WTC11 (cell line): ENCODE results near the gene RPL10.

ENCODE experiments used
- CTCF ChIP-seq: fragments of 200-600 bp; IDR thresholded peaks from 2 replicates; pipeline ENCODE4 v1.8.0; 2022; ENCODE audit warnings: antibody characterized with exemption
- E2F1 ChIP-seq: sonication (generic); formaldehyde crosslinking; IDR thresholded peaks from 2 replicates; pipeline ENCODE4 v1.8.0; 2022; ENCODE audit warnings: mild to moderate bottlenecking, missing genetic modification reagents
- IRF1 ChIP-seq: sonication (generic); formaldehyde crosslinking; IDR thresholded peaks from 2 replicates; pipeline ENCODE4 v1.8.0; 2023; ENCODE audit warnings: missing genetic modification reagents
- IRF2 ChIP-seq: sonication (generic); formaldehyde crosslinking; IDR thresholded peaks from 2 replicates; pipeline ENCODE4 v1.8.0; 2022; ENCODE audit warnings: low read depth, missing genetic modification reagents, borderline replicate concordance
- NR3C1 ChIP-seq: sonication (generic); formaldehyde crosslinking; conservative IDR thresholded peaks from 2 replicates; pipeline ENCODE4 v1.8.1; 2023; ENCODE audit warnings: low read depth, mild to moderate bottlenecking, missing genetic modification reagents
- PRRX2 ChIP-seq: fragments of 250-450 bp; sonication (Bioruptor Pico); IDR thresholded peaks from 2 replicates; pipeline ENCODE4 v1.8.0; 2021; ENCODE audit warnings: mild to moderate bottlenecking
- SMAD3 ChIP-seq: sonication (generic); formaldehyde crosslinking; IDR thresholded peaks from 2 replicates; pipeline ENCODE4 v1.8.0; 2022; ENCODE audit warnings: missing genetic modification reagents, mild to moderate bottlenecking, borderline replicate concordance
- SP1 ChIP-seq: sonication (generic); formaldehyde crosslinking; conservative IDR thresholded peaks from 2 replicates; pipeline ENCODE4 v1.8.1; 2022; ENCODE audit warnings: missing genetic modification reagents
- TCF7 ChIP-seq: sonication (generic); formaldehyde crosslinking; IDR thresholded peaks from 2 replicates; pipeline ENCODE4 v1.8.0; 2022; ENCODE audit warnings: mild to moderate bottlenecking, low read depth, missing genetic modification reagents, moderate library complexity
- TEAD4 ChIP-seq: sonication (generic); formaldehyde crosslinking; IDR thresholded peaks from 2 replicates; pipeline ENCODE4 v1.8.0; 2022; ENCODE audit warnings: mild to moderate bottlenecking, missing genetic modification reagents
- USF1 ChIP-seq: sonication (generic); formaldehyde crosslinking; IDR thresholded peaks from 2 replicates; pipeline ENCODE4 v1.8.0; 2022; ENCODE audit warnings: mild to moderate bottlenecking, missing genetic modification reagents
- ZNF219 ChIP-seq: sonication (generic); formaldehyde crosslinking; IDR thresholded peaks from 2 replicates; pipeline ENCODE4 v1.8.0; 2023; ENCODE audit warnings: missing genetic modification reagents, mild to moderate bottlenecking, borderline replicate concordance
- ZNF425 ChIP-seq: fragments of 250-450 bp; sonication (Bioruptor Pico); conservative IDR thresholded peaks from 2 replicates; pipeline ENCODE4 v1.9.0; 2021; ENCODE audit warnings: mild to moderate bottlenecking
- ZSCAN18 ChIP-seq: fragments of 250-450 bp; sonication (Bioruptor Pico); IDR thresholded peaks from 2 replicates; pipeline ENCODE4 v2.1.2; 2022; ENCODE audit warnings: mild to moderate bottlenecking, moderate library complexity

- TF ChIP-seq CTCF, result no peak
- TF ChIP-seq ZSCAN18 (CRISPR knock-in tag), result no peak
- no peak for TF ChIP-seq ZNF219 (CRISPR knock-in tag)
- TF ChIP-seq NR3C1 (CRISPR knock-in tag), result no peak
- TF ChIP-seq ZNF425 (CRISPR knock-in tag), result no peak
- no peak for TF ChIP-seq SMAD3 (CRISPR knock-in tag)
- TF ChIP-seq IRF1 (CRISPR knock-in tag), result no peak
- no peak for TF ChIP-seq PRRX2 (CRISPR knock-in tag)
- no peak for TF ChIP-seq USF1 (CRISPR knock-in tag)
- TF ChIP-seq E2F1, result no peak
- TF ChIP-seq SP1 (CRISPR knock-in tag), result no peak
- no peak for TF ChIP-seq TCF7 (CRISPR knock-in tag)
- TF ChIP-seq TEAD4 (CRISPR knock-in tag), result no peak
- no peak for TF ChIP-seq IRF2 (CRISPR knock-in tag)
These were observed 45.7 kb upstream of the RPL10 start for GRCh38 chrX:154352466-154352865.
